Smooth muscle cell (in vitro differentiated cells): ENCODE measurements around the gene FAAP20. TPM values are rescaled to one million over a fixed set of nuclear protein-coding genes. Genes with fewer than 3 reads are reported as not detected.

Experiments
- DNase-seq: peaks from one replicate; lab custom pipeline; 2025; ENCODE audit not compliant: unreplicated experiment; lab: John Stamatoyannopoulos, UW
- H2AFZ ChIP-seq: fragments of 200-600 bp; sonication (generic); 2 replicates; pipeline ENCODE4 v1.6.0; 2016; ENCODE audit warnings: antibody characterized with exemption, low read depth, mild to moderate bottlenecking
- H3F3A ChIP-seq: fragments of 200-600 bp; sonication (generic); 2 replicates; pipeline ENCODE4 v1.6.0; 2017; ENCODE audit warnings: antibody characterized with exemption, low read depth
- H3K27ac ChIP-seq: fragments of 200-600 bp; sonication (generic); 2 replicates; pipeline ENCODE4 v1.5.1; 2016; ENCODE audit warnings: low read depth, mild to moderate bottlenecking
- H3K27me3 ChIP-seq: fragments of 200-600 bp; sonication (generic); 2 replicates; pipeline ENCODE4 v1.6.1; 2016; ENCODE audit warnings: low read depth, mild to moderate bottlenecking
- H3K36me3 ChIP-seq: fragments of 200-600 bp; sonication (generic); 2 replicates; pipeline ENCODE4 v1.5.1; 2016; ENCODE audit warnings: low read depth
- H3K4me1 ChIP-seq: fragments of 200-600 bp; sonication (generic); 2 replicates; pipeline ENCODE4 v1.5.1; 2016; ENCODE audit warnings: low read depth
- H3K4me2 ChIP-seq: fragments of 200-600 bp; sonication (generic); 2 replicates; pipeline ENCODE4 v1.6.0; 2016; ENCODE audit warnings: mild to moderate bottlenecking
- H3K4me3 ChIP-seq: fragments of 200-600 bp; sonication (generic); 2 replicates; pipeline ENCODE4 v1.5.1; 2016; ENCODE audit warnings: mild to moderate bottlenecking
- H3K79me2 ChIP-seq: fragments of 200-600 bp; sonication (generic); 2 replicates; pipeline ENCODE4 v1.6.0; 2016; ENCODE audit warnings: low read depth, mild to moderate bottlenecking
- H3K9ac ChIP-seq: fragments of 200-600 bp; sonication (generic); 2 replicates; pipeline ENCODE4 v1.6.0; 2016; ENCODE audit warnings: low read depth
- H3K9me3 ChIP-seq: fragments of 200-600 bp; sonication (generic); replicated peaks from 2 replicates; pipeline ENCODE4 v1.5.1; 2016; ENCODE audit warnings: low read depth
- H4K20me1 ChIP-seq: fragments of 200-600 bp; sonication (generic); 2 replicates; pipeline ENCODE4 v1.6.0; 2016; ENCODE audit warnings: low read depth
- WGBS: methylation state at CpG from one replicate; pipeline ENCODE4 v1.1.7; 2016; ENCODE audit warnings: low lambda C conversion rate; 5-methylcytosine and 5-hydroxymethylcytosine counted together
- polyA plus RNA-seq: library from polyadenylated mRNA; unstranded; fragments of >200 nt; fragmentation: Nextera tagmentation; extraction: Ambion mirVana; gene quantifications from 2 replicates; pipeline ENCODE4 v1.2.1, GENCODE V29; 2016
- total RNA-seq: library from RNA; depleted of rRNA; stranded (reverse); fragments of >200 nt; gene quantifications from 2 replicates; pipeline ENCODE4 v1.2.3, GENCODE V29; 2014
- TF ChIP-seq, protein P1 (sequence below): fragments of 200-600 bp; sonication (generic); IDR thresholded peaks from 2 replicates; pipeline ENCODE4 v1.5.1; 2017; ENCODE audit warnings: borderline replicate concordance, mild to moderate bottlenecking, antibody characterized with exemption; ENCODE audit not compliant: insufficient read depth, poor library complexity, severe bottlenecking

The FAAP20 gene
- total and polyA plus RNA-seq, 2 experiments from 2014 or later: 33.1 to 162 TPM

DNA sequence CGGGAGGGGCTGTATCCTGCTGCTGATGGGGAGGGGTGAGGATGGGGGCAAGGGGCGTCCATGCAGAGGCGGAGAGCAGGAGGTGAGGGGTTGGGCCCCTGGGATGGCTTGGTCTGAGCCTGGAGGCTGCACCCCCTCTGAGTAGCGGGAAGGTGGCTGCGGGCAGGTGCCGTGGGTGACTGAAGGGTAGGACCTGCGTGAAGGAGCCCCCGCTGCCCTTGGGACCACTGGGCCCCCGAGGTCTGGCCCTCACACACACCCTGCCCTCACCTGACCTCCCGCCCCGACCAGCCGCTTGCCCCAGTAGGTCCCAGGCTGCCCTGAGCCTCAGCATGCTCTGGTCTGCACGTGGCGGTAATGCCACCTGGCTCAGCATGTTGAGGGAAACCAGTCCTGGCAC, 20.8 kb upstream of the FAAP20 start:
- peaks cover 4% of the 10 kb centered on the region for H3F3A ChIP-seq
- H3K4me1 ChIP-seq: peaks cover 29% of the 10 kb centered on the region
- H4K20me1 ChIP-seq: no peaks in the 10 kb centered on the region
- no peak overlapping the region for H3K4me2 ChIP-seq
- H3K27ac ChIP-seq: no peak overlapping the region
- no peaks in the 10 kb centered on the region for H3K79me2 ChIP-seq
- no peaks in the 10 kb centered on the region for H3K27me3 ChIP-seq
- no peak for DNase-seq
- H3K4me3 ChIP-seq: no peak overlapping the region
- no peaks in the 10 kb centered on the region for H3K36me3 ChIP-seq
- H3K9me3 ChIP-seq: no peaks in the 10 kb centered on the region
- H3K9ac ChIP-seq: no peak overlapping the region
- no peak overlapping the region for H2AFZ ChIP-seq
- TF ChIP-seq, protein P1, sequence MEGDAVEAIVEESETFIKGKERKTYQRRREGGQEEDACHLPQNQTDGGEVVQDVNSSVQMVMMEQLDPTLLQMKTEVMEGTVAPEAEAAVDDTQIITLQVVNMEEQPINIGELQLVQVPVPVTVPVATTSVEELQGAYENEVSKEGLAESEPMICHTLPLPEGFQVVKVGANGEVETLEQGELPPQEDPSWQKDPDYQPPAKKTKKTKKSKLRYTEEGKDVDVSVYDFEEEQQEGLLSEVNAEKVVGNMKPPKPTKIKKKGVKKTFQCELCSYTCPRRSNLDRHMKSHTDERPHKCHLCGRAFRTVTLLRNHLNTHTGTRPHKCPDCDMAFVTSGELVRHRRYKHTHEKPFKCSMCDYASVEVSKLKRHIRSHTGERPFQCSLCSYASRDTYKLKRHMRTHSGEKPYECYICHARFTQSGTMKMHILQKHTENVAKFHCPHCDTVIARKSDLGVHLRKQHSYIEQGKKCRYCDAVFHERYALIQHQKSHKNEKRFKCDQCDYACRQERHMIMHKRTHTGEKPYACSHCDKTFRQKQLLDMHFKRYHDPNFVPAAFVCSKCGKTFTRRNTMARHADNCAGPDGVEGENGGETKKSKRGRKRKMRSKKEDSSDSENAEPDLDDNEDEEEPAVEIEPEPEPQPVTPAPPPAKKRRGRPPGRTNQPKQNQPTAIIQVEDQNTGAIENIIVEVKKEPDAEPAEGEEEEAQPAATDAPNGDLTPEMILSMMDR: no peak
- 97% methylated on average over 11 of the region's 14 CpGs for WGBS

DNA sequence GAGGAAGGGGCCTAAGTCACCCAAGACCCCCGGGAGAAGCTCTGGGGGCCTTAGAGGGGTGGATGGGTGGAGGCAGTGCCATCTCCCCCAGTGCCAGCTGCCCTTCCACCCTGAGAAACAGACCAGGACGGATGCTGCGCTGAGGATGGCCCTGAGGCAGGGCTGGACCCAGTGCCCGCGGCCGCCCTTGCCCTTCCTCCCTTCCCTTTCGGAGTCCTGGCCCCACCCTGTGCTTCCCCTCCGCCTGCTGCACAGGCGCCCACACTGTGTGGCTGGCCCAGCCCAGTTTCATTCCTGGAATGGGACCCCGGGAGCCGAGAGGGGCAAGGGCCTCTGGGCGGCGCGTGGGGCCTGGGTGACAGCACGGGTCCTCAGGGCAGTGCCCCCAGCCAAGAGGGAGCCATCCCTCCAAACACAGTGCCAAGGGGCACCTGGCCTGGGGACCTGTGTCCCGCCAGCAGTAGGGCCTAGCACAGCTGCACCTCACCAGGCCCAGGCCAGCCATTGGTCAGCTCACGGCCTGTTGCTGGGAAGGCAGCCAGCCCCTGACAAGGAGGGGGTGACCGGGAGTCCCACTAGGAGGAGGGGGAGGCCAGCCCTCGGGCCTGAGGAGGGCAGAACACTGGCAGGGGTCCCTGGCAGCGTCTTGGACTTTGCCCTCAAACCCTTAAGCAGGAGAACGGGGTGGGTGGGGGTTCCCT, 20.1 kb upstream of the FAAP20 start:
- Histone ChIP-seq H3K4me2 (peak overlapping the region; percentile 81), H3K79me2 (no peaks in the 10 kb centered on the region)

DNA sequence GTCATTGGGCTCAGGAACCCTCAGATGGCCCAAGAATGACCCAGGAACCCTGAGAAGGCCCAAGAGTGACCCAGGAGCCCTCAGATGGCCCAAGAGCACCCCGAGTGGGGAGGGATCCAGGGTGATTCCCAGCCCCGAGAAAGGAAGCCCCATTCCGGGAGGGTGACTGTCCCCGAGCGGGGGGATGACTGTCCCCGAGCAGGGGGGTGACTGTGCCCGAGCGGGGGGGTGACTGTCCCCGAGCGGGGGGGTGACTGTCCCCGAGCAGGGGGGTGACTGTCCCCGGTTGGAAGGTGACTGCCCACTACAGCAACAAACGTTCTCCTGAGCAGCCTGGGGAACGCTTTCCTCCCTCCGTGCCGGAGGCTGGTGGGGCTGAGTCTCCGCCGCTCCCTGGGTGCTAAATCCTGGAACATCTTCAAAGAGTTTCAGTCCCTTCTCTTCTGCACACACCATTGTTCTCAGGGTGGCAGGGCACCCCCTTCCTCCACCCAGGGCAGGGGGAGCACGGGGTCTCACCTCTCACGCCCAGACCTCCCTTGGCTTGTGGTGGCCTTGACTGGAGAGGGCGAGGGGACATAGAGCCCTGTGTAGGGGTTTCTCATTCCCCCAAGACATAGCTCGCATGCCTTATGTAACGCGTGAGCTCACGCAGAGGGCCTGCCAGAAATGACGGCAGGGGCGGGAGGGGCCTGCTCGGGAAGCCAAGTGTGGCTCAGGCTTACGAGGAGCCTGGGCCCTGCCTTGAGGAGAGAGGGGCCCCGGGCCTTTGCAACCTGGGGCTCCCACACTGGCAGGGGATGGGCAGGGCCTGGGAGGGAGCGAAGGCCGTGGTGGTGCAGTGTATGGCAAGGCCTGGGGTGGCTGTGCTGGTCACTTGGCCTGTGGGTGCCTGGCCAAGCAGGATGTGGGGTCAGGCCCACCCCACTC, 19.3 kb upstream of the FAAP20 start:
- H2AFZ ChIP-seq: no peak overlapping the region
- no peaks in the 10 kb centered on the region for H3K27me3 ChIP-seq
- no peaks in the 10 kb centered on the region for H4K20me1 ChIP-seq
- peak; percentile 32 for DNase-seq
- H3K4me1 ChIP-seq: peaks cover 33% of the 10 kb centered on the region
- WGBS: 61% methylated on average over 25 of the region's 32 CpGs
- TF ChIP-seq, protein P1: no peak
- peak overlapping the region; percentile 98 for H3K27ac ChIP-seq
- H3K79me2 ChIP-seq: no peaks in the 10 kb centered on the region
- H3K9ac ChIP-seq: peak overlapping the region; percentile 95
- H3K36me3 ChIP-seq: no peaks in the 10 kb centered on the region
- H3K4me3 ChIP-seq: no peak overlapping the region
- peak overlapping the region; percentile 81 for H3K4me2 ChIP-seq
- H3K9me3 ChIP-seq: no peaks in the 10 kb centered on the region
- peaks cover 4% of the 10 kb centered on the region for H3F3A ChIP-seq

More for the DNA sequence above, 20.1 kb upstream of the FAAP20 start:
- no peak overlapping the region for H2AFZ ChIP-seq
- no peak for DNase-seq
- TF ChIP-seq, protein P1: no peak
- peak overlapping the region; percentile 98 for H3K27ac ChIP-seq
- H3K4me3 ChIP-seq: no peak overlapping the region
- H3K9ac ChIP-seq: peak overlapping the region; percentile 95
- peaks cover 4% of the 10 kb centered on the region for H3F3A ChIP-seq
- WGBS: 91% methylated on average over 17 of the region's 21 CpGs
- H3K36me3 ChIP-seq: no peaks in the 10 kb centered on the region
- H3K4me1 ChIP-seq: peaks cover 29% of the 10 kb centered on the region
- H4K20me1 ChIP-seq: no peaks in the 10 kb centered on the region
- no peaks in the 10 kb centered on the region for H3K9me3 ChIP-seq
- H3K27me3 ChIP-seq: no peaks in the 10 kb centered on the region
